Measurements from ENCODE around the gene RIPPLY3.

DNA sequence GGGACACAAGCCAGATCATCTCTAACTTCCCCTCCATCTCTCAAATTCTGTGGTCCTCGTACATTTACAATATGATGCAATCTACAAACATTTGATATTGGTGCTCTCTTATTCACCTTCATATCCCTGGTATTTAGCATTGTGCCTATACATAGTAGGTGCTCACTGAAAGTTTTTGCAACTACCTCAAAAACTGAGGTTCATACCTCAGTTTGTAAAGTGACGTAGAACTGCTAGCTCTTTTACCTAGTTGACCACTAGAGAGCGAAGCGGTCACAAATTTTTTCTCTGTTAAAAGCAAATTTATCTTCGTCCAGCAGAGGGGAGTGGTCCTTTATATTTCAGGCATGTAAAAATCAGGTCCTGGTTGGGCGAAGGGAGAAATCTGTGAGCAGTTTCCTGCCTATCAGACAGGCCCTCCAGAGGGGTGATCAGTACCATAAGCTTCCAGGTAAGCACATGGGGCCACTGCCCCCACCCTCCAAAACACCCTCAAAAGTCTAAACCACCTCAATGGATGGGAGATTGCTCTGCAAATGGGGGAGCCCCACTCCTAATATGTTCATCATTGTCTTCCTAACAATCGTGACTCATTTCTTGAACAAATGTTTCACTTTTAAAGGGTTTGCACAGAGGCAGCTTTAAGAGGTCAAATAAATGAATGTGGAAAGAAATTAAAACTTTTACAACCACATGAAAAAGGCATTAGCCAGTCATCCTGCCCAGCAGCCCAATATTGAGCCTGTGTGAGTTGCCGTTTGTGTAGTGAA, 29.4 kb upstream of the RIPPLY3 start:
- no peak for TF ChIP-seq POLR2A (IDR thresholded peaks at IDR 0.05)
- TF ChIP-seq, protein P1, sequence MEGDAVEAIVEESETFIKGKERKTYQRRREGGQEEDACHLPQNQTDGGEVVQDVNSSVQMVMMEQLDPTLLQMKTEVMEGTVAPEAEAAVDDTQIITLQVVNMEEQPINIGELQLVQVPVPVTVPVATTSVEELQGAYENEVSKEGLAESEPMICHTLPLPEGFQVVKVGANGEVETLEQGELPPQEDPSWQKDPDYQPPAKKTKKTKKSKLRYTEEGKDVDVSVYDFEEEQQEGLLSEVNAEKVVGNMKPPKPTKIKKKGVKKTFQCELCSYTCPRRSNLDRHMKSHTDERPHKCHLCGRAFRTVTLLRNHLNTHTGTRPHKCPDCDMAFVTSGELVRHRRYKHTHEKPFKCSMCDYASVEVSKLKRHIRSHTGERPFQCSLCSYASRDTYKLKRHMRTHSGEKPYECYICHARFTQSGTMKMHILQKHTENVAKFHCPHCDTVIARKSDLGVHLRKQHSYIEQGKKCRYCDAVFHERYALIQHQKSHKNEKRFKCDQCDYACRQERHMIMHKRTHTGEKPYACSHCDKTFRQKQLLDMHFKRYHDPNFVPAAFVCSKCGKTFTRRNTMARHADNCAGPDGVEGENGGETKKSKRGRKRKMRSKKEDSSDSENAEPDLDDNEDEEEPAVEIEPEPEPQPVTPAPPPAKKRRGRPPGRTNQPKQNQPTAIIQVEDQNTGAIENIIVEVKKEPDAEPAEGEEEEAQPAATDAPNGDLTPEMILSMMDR (IDR thresholded peaks at IDR 0.05), result peak; percentile 35 to 49
- TF ChIP-seq POLR2AphosphoS5 (IDR thresholded peaks at IDR 0.05), result no peak
- no peak for TF ChIP-seq EP300 (IDR thresholded peaks at IDR 0.05)

All from suprapubic skin (tissue), 4 donors.